Inflammatory macrophage (primary cell): ENCODE results near the gene CSRP1.

ENCODE experiments used
- DNase-seq, 2 donors: peaks; one replicate each; pipeline ENCODE4 v3.0.0-alpha.2; 2020 to 2022

The CSRP1 gene

DNA sequence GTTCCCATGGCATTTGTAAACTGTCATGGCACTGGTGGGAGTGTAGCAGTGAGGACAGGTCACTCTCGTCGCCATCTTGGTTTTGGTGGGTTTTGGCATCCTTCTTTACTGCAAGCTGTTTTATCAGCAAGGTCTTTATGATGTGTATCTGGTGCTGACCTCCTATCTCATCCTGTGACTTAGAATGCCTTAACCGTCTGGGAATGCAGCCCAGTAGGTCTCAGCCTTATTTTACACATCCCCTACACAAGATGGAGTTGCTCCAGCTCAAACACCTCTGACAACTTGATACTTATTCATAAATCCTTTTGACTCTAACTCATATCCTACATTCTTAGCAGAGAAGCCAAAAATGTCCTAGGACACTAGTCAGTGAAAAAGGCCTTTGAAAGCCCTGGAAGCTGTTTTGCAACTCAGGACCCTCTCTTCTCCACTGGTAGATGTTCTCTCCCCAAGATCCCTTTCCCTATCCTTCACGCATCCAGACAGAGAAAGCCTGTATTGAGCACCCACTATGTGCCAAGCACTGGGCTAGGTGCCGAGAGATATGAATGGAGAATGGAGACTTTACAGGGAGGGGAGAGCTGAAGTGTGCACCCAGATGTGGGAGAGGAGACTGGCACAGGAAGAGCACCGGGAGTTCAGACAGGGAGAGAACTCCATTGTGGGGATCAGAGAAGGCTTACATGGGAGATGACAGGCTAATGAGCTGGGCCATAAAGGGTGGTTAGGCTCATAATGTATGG lies 6.7 kb upstream of the CSRP1 start:
- no peak for DNase-seq

DNA sequence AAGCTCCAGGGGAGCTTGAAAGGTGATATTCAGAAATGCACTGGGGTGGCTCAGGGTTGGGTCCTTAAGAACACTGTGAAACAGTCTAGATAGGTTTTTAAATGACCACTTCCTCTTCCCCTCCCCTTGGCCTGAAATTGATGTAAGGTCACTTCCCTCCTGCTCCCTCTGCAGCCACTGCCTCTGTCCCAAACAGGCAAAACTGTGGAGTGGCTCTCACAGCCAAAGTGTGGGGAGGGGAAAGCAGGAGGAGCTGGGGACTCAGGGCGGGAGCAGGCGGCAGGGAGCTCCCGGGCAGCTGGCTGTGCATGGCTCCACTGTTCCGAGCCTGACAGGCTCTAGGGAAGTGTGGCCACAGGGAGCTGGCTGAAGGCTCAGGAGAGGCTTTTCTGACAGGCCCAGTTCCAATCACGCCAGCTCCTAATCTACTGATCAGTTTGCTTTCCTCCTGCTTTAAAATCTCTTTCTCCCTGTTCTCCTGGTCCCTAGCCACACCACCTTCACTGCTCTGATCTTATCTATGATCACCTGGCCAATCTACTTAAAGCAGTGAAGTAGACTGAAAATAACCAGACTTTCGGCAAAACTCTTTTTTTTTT lies 5.1 kb upstream of the CSRP1 start:
- DNase-seq: peak; percentile 73

DNA sequence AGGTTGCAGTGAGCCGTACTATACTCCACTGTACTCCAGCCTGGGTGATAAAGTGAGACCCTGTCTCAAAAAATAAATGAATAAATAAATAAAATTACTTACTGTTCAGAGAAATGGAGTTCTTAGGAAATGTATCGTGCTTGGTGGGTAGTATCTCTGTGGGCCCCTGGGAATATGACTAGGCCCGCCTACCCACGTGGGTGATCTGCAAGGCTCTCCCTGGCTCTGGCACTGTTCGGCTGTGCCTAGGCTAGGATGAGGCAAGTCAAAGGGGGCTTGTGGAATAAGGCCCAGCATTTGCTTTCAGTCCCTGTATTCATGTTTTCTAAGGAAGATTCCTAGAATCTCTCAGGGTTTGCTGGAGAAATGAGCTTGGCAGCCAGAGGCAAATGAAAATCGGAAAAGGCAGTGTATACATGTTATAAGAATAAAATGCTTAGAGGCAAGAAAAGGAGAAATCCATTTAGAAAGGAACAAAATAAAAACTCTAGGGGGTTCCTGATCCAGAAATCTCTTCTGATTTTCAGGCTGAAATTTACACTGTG lies 4.5 kb upstream of the CSRP1 start:
- DNase-seq: no peak

GRCh38 chr1:201510734-201511133 lies 3.8 kb upstream of the CSRP1 start:
- DNase-seq: no peak

DNA sequence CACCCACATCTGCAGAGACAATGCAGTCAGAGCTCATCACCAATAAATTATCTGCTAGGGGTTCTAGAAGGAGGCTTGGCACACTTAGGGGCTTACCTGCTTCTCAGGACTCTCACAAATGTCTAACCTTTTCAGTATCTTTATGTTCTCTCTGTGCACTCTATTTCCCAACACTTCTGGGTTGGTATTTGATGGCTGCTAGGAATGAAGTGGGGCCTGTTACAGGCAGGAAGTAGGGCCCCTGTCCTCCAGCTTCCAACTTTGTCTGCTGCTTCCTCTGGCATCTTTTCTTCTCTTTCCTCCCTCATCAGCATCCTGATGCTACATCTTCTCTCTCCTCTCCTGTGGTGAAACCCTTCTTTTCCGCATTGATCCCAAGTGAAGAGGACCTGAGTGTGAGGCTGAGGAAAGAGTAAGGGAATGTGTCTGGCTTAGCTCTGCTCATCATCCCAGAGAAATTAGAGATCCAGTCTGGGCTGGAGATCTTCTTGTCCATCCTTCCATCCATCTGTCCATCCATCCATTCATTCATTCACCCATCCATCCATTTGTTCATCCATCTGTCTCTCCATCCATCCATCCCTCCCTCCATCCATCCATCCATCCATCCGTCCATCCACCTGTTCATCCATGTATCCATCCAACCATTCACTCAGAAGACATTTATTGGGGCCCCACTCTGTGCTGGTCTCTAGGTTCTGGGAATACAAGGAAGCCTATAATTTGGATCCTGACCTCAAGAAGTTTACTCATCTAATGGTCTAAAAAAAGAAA lies 2.9 kb upstream of the CSRP1 start:
- DNase-seq: no peak

- DNase-seq: no peak
Measured at GRCh38 chr1:201508809-201509208, 1.9 kb upstream of the CSRP1 start.

DNA sequence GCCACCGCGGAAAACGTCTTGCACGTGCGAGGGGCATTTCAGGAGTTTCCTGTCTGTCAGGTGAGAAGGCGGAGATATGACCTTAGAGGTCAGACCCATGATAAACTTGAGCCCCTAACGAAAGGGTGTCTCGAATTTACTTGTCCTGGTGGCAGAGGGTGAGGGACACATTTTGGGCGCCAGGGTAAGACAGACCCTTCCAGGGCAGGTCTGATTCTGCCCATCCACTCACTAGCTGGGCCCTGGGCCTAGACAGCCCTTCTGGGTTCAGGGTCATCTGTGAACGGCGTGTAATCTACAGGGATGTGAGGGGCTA lies 395 bp upstream of the CSRP1 start:
- no peak for DNase-seq

GRCh38 chr1:201506092-201506491 lies 831 bp downstream of the CSRP1 start:
- no peak for DNase-seq

GRCh38 chr1:201505503-201505890 lies 1.4 kb downstream of the CSRP1 start:
- peak; percentile 53 to 63 for DNase-seq

DNA sequence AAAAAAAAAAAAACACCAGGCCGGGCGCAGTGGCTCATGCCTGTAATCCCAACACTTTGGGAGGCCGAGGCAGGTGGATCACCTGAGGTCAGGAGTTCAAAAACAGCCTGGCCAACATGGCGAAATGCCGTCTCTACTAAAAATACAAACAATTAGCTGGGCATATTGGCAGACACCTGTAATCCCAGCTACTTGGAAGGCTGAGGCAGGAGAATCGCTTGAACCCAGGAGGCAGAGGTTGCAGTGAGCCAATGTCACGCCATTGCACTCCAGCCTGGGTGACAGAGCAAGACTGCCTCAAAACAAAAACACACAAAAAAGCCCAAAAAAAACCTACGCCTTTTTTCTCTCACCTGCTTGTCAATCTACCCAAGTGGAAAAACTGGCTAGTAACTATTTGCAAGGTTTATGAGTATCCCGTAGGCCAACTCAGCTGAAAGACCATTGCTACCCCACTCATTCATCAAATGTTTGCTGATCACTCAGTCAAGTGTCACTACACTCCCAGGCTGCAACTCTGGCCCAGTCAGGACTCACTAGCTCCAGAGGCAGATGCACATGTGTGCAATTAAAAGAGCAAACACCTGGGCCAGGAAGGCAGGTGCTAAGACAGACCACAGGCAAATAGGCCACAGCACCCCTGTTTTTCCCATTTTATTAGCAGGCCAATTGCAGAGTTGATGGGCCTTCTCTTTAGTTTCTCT lies 2.0 kb downstream of the CSRP1 start:
- DNase-seq: no peak

DNA sequence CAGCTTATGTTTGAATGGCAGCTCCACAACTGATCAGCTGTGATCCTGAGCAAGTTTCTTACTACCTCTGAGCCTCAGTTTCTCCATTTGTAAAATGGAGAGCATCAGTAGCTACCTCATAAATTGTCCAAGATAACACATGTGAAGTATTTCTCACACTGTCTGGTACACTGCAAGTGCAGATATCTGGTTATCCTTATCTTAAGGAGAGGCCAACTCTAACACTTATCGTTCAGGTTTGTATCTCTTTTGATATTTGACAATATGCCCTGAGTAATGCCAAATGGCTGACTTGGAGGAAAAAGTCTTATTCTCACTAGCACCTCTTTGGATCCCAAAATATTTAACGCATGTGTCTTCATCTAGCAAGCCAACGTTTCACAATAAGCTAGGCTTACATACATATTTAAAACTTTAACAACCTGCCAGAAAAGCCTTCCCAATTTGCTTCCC lies 2.7 kb downstream of the CSRP1 start:
- DNase-seq: no peak

GRCh38 chr1:201503397-201504176 lies 3.3 kb downstream of the CSRP1 start:
- DNase-seq: no peak

DNA sequence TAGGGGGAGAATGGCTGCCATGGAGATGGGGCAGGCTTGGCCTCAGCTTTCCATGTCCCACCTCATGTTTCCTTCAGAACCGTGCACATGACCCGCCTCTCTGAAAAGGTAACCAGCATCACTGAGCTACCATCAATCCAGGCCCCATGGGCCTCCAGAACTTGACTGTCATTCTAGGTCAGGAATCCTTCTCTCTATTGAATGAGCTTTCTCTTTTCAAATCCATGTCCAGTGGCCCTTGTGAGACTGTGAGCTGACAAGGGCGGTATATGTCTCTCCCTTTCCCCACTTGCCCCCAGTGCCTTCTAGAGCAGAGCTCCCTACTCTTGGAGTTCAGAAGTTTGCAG lies 4.4 kb downstream of the CSRP1 start:
- DNase-seq: no peak

DNA sequence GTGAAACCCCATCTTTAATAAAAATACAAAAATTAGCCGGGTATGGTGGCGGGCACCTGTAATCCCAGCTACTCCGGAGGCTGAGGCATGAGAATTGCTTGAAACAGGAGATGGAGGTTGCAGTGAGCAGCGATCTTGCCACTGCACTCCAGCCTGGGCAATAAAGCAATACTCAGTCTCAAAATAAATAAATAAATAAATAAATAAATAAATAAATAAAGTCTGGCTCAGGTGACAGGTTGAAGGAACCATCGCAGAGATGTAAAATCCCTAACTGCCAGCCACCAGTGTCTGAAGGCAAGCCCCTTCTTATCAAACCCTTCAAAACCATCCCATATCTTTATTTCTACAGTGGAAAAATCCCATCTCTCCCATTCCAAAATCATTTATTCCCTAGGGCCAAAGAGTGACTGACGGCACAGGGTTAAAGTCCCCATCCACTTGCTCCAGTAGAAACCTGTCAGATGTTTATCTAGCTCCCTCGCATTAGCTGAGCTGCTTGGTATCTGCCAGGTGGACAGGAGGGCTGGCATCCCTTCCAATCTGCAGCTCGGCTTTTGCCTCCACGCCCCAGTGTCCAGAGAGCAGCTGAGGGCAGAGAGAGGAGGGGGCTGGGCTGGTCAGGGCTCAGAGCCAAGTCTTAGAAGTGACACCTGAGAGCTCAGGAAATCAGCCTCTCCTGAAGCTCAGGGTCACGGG lies 5.0 kb downstream of the CSRP1 start:
- DNase-seq: no peak

DNA sequence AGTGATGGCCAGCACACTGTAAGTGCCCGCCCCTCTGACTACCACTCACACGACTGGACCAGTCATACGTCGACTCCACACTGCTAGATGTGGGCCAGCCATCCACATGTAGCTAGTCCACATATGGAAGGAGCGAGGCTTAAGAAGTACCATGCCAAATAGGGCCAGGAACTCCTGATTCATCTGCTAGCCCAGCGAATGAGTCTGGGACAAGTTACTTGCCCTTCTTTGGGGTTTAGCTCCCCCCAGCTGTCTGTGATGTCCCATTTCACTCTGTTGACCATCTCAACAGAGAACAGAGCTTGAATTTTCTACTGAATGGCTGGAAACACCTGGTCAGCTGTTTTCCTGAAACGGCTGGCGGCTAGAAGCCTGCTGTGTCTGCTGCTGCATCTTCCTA lies 5.8 kb downstream of the CSRP1 start:
- no peak for DNase-seq

- no peak for DNase-seq
Measured at GRCh38 chr1:201500670-201501120, 6.2 kb downstream of the CSRP1 start.

GRCh38 chr1:201499795-201500669 lies 6.9 kb downstream of the CSRP1 start:
- DNase-seq: no peak

DNA sequence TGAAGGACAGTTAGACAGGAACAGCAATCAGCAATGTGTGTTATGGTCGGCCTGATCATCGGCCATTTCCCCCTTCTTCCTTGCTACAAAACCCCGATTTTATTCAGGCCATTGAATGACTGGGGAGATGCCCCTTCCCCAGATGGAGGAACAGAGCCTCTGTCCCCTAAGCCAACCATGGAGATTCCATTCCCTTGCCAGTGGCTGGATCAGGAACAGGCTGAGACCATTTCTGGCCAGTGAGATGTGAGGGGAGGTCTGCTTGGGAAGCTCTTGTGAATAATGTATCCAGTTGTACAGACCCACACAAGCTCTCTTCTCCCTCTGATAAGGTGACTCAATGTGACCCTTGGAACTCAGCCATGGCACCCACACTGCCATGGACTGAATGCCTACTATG lies 7.7 kb downstream of the CSRP1 start:
- no peak for DNase-seq

DNA sequence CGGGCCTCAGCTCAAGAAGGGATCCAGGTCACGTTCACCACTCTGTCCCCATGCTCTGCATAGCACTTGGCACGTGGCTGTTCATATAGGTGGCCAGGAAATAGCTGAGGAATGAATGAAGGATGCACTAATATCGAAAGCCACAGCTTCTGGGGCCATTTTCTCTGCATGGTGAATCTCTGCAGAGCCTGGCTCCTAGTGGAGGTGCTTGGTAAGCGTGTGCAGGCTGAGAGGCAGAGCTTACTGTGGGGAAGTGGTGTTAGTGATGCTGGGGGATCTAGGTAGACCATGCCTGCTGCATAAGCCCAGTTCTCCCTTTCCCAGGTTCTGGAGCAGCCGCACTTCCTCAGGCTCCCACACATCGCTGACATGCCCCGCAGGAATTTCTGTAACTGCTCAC lies 8.3 kb downstream of the CSRP1 start:
- DNase-seq: no peak

- no peak for DNase-seq
Measured at GRCh38 chr1:201497935-201498509, 8.9 kb downstream of the CSRP1 start.
